ENCODE measurements around the gene PPP5C.

PPP5C gene

DNA sequence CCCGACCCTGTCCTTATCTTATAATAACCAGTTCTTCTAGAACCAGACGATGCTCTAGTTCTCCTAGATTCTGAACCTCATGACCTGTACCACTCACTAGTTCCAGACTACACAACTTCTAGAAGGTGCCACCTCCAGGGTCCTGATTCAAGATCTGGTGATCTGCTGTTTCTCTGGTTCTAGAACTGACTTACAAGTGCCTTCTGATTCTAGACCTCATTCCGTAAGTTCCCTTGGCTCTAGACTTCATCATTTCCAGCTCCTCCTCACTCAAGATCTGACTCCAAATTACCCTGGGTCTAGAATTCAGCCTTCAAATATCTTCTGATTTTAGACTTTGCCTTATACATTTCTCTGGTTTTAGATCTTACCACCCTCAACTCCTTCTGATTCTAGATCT is 5.0 kb upstream of the PPP5C start:
- Mint-ChIP-seq H3K4me1 (peaks cover 7% of the 10 kb centered on the region), H3K27me3 (ENCODE audit: low read depth) (no peaks in the 10 kb centered on the region), H3K9me3 (no peaks in the 10 kb centered on the region), H3K4me3 (no peak overlapping the region), H3K36me3 (ENCODE audit: low read depth) (peaks cover 37% of the 10 kb centered on the region), H3K27ac (peak overlapping the region in 1 of 3 experiments; percentile 24)
- TF ChIP-seq, protein P1, sequence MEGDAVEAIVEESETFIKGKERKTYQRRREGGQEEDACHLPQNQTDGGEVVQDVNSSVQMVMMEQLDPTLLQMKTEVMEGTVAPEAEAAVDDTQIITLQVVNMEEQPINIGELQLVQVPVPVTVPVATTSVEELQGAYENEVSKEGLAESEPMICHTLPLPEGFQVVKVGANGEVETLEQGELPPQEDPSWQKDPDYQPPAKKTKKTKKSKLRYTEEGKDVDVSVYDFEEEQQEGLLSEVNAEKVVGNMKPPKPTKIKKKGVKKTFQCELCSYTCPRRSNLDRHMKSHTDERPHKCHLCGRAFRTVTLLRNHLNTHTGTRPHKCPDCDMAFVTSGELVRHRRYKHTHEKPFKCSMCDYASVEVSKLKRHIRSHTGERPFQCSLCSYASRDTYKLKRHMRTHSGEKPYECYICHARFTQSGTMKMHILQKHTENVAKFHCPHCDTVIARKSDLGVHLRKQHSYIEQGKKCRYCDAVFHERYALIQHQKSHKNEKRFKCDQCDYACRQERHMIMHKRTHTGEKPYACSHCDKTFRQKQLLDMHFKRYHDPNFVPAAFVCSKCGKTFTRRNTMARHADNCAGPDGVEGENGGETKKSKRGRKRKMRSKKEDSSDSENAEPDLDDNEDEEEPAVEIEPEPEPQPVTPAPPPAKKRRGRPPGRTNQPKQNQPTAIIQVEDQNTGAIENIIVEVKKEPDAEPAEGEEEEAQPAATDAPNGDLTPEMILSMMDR (IDR thresholded peaks at IDR 0.05; ENCODE audit: unreplicated experiment in 3 of 3), result no peak

DNA sequence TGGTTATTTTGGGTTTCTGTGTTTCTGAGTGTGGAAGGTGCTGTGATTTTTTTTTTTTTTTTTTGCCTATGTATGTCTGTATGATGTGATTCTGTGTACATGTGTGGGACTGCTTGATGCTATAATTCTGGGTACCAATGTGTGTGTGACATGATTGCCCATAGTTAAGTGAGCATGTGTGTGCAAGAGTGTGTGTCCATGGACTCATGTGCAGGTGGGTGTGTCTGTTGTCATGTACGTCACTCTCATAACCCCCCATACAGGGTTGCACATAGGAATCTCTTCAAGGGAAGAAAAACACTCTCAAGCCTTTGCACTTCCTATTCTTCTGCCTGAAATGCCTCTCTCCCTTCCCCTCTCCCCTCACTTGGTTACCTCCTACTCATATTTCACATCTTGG is 2.5 kb upstream of the PPP5C start:
- H3K27ac Mint-ChIP-seq, result peak overlapping the region in 2 of 3 experiments; percentile 10 to 15
- H3K36me3 Mint-ChIP-seq (ENCODE audit: low read depth), result peaks cover 25% of the 10 kb centered on the region
- H3K9me3 Mint-ChIP-seq, result no peaks in the 10 kb centered on the region
- H3K27me3 Mint-ChIP-seq (ENCODE audit: low read depth), result no peaks in the 10 kb centered on the region
- H3K4me1 Mint-ChIP-seq, result peaks cover 25% of the 10 kb centered on the region
- peak overlapping the region; percentile 3 to 70 (median 27) for H3K4me3 Mint-ChIP-seq
- TF ChIP-seq, protein P1 (IDR thresholded peaks at IDR 0.05; ENCODE audit: unreplicated experiment in 3 of 3), result no peak

DNA sequence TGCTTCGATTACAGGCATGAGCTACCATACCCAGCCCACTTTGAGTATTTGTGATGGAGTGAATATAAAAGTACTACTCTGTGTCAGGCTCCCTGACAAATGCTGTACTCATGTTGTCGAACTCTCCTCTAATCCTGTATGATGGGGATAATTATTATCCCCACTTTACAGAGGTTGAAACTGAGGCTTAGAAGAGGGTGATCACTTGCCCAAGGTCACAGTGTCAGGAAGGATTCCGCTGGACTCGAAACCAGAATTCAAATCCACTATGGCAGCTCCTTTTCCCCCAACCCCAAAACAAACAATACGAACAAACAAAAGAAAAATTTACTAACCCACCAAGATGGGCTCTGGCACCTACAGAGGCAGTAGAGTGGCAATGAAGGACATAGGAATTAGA is 1.7 kb upstream of the PPP5C start:
- no peaks in the 10 kb centered on the region for H3K27me3 Mint-ChIP-seq (ENCODE audit: low read depth)
- peak overlapping the region; percentile 18 to 84 (median 29) for H3K27ac Mint-ChIP-seq
- H3K9me3 Mint-ChIP-seq, result no peaks in the 10 kb centered on the region
- TF ChIP-seq, protein P1 (IDR thresholded peaks at IDR 0.05; ENCODE audit: unreplicated experiment in 3 of 3), result no peak
- H3K36me3 Mint-ChIP-seq (ENCODE audit: low read depth), result peaks cover 21% of the 10 kb centered on the region
- H3K4me3 Mint-ChIP-seq, result peak overlapping the region; percentile 97 to 98 (median 98)
- peaks cover 29% of the 10 kb centered on the region for H3K4me1 Mint-ChIP-seq

DNA sequence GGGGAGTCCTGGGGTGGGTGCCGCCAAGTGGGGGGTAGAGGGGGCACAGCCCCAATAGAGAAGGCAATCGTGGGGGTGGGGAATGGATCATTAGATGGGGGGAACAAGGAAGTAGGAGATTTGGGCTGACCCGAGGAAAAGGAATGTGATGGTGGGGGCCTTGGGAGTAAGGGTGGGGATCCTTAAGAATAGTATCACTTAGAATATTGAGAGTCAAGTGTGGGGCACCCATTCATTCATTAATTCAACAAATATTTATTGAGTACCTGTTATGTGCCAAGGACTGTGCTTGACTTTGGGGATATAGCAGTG is 641 bp downstream of the PPP5C start:
- H3K27me3 Mint-ChIP-seq (ENCODE audit: low read depth), result no peaks in the 10 kb centered on the region
- peaks cover 40% of the 10 kb centered on the region for H3K4me1 Mint-ChIP-seq
- peaks cover 3% of the 10 kb centered on the region for H3K36me3 Mint-ChIP-seq (ENCODE audit: low read depth)
- peak overlapping the region; percentile 97 to 98 (median 98) for H3K4me3 Mint-ChIP-seq
- peak overlapping the region; percentile 84 to 96 (median 90) for H3K27ac Mint-ChIP-seq
- TF ChIP-seq, protein P1 (IDR thresholded peaks at IDR 0.05; ENCODE audit: unreplicated experiment in 3 of 3), result peak in 1 of 3 experiments; percentile 4
- H3K9me3 Mint-ChIP-seq, result no peaks in the 10 kb centered on the region

DNA sequence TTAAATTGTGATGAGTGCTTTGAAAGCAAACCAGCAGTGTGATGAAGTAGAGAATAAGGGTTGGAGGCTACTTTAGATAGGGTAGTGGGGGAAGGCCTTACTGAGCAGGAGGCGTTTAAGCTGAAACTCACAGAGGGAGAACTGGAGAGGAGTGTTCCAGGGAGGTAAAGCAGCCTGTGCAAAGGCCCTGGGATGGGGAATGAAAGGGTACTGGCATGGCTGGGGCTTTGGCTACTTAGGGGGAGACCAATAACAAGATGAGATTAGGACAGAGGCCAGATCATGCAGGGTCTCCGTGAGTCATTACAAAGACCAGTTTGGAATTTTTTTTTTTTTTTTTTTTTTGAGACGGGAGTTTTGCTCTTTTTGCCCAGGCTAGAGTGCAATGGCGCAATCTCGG is 1.1 kb downstream of the PPP5C start:
- peaks cover 3% of the 10 kb centered on the region for H3K36me3 Mint-ChIP-seq (ENCODE audit: low read depth)
- no peaks in the 10 kb centered on the region for H3K9me3 Mint-ChIP-seq
- H3K4me3 Mint-ChIP-seq, result peak overlapping the region; percentile 97 to 98 (median 98)
- H3K27me3 Mint-ChIP-seq (ENCODE audit: low read depth), result no peaks in the 10 kb centered on the region
- peak overlapping the region in 1 of 3 experiments; percentile 84 for H3K27ac Mint-ChIP-seq
- TF ChIP-seq, protein P1 (IDR thresholded peaks at IDR 0.05; ENCODE audit: unreplicated experiment in 3 of 3), result no peak
- H3K4me1 Mint-ChIP-seq, result peaks cover 40% of the 10 kb centered on the region

DNA sequence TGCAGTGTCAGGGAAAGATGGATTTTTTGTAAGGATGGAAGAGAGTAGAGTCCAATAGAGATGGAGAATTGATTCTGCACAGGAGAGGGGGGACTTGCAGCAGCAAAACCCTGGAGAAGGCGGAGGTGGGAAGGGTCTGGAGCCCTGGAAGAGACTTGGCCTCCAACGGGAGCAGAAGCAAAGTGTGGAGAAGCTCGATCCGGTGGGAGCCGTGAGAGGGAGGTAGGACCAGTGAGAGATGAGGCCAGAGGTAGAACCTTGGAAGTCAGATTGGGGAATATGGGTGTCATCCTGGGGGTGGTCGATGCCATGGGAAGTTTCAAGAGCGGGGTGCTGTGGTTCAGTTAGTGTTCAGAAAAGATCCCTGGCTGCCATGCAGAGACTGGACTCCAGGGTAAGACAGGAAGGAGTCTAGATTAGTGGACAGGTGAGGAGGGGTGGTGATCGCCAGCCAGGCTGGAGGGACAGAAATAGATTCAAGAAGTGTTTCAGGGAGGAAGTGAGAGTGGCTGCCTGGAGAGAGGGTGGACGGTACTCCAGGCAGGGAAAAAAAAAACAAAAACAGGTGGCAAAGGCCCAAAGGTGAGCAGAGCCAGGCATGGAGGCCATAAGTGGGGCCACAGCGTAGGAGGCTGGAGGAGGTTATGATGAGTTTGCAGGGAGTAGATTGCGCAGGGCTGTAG is 2.6 kb downstream of the PPP5C start:
- no peaks in the 10 kb centered on the region for H3K27me3 Mint-ChIP-seq (ENCODE audit: low read depth)
- TF ChIP-seq, protein P1 (IDR thresholded peaks at IDR 0.05; ENCODE audit: unreplicated experiment in 3 of 3), result no peak
- H3K9me3 Mint-ChIP-seq, result no peaks in the 10 kb centered on the region
- H3K4me1 Mint-ChIP-seq, result peaks cover 40% of the 10 kb centered on the region
- peaks cover 10% of the 10 kb centered on the region for H3K36me3 Mint-ChIP-seq (ENCODE audit: low read depth)
- H3K4me3 Mint-ChIP-seq, result peak overlapping the region; percentile 66 to 98 (median 97)
- H3K27ac Mint-ChIP-seq, result peak overlapping the region; percentile 25 to 40 (median 26)

All from nephron (organoid).